ENCODE measurements around the gene STXBP2.

Gene STXBP2

GRCh38 chr19:7595466-7596133 lies 41.3 kb upstream of the STXBP2 start, which contains the start of gene CAMSAP3 (continued):
- TF ChIP-seq ZNF548 (tag by site-specific recombination; IDR thresholded peaks at IDR 0.05) = no peak
- TF ChIP-seq ZNF274 (IDR thresholded peaks at IDR 0.05; ENCODE audit: low read length) = no peak
- no peak for TF ChIP-seq ZNF274 (tag by site-specific recombination; IDR thresholded peaks at IDR 0.05; ENCODE audit: borderline replicate concordance)
- no peak for TF ChIP-seq ZNF76 (tag by site-specific recombination; IDR thresholded peaks at IDR 0.05; ENCODE audit: borderline replicate concordance, low read depth)
- TF ChIP-seq ZNF600 (tag by site-specific recombination; IDR thresholded peaks at IDR 0.05) = no peak
- TF ChIP-seq BCL11A (tag by site-specific recombination; IDR thresholded peaks at IDR 0.05; ENCODE audit: low read depth) = no peak
- no peak for TF ChIP-seq ZNF830 (tag by site-specific recombination; IDR thresholded peaks at IDR 0.05; ENCODE audit: low read depth)
- no peak for TF ChIP-seq PRDM4 (tag by site-specific recombination; IDR thresholded peaks at IDR 0.05)
- no peak; the same call in 1 of the 2 replicates for TF ChIP-seq KLF10 (tag by site-specific recombination; IDR thresholded peaks at IDR 0.05)
- TF ChIP-seq SP2 (tag by site-specific recombination; IDR thresholded peaks at IDR 0.05) = peak; percentile 56
- peak; percentile 89 for TF ChIP-seq PATZ1 (tag by site-specific recombination; IDR thresholded peaks at IDR 0.05)
- TF ChIP-seq ZNF555 (tag by site-specific recombination; conservative IDR thresholded peaks at IDR 0.05) = no peak
- no peak for TF ChIP-seq ZNF473 (tag by site-specific recombination; IDR thresholded peaks at IDR 0.05)
- peak; percentile 77 for TF ChIP-seq ZNF398 (tag by site-specific recombination; IDR thresholded peaks at IDR 0.05)
- 0 out of 2 replicates have a peak, but pooled peaks have one; percentile 35 for TF ChIP-seq SP7 (tag by site-specific recombination; IDR thresholded peaks at IDR 0.05)
- no peak for TF ChIP-seq ZNF624 (tag by site-specific recombination; IDR thresholded peaks at IDR 0.05)
- no peak for TF ChIP-seq ZNF114 (tag by site-specific recombination; IDR thresholded peaks at IDR 0.05)
- no peak for TF ChIP-seq YY1 (tag by site-specific recombination; IDR thresholded peaks at IDR 0.05)
- TF ChIP-seq KLF8 (tag by site-specific recombination; IDR thresholded peaks at IDR 0.05) = peak; percentile 70; the same call in 1 of the 2 replicates
- TF ChIP-seq ZNF37A (tag by site-specific recombination; IDR thresholded peaks at IDR 0.05) = no peak
- no peak for TF ChIP-seq SCRT1 (tag by site-specific recombination; IDR thresholded peaks at IDR 0.05; ENCODE audit: borderline replicate concordance)
- peak; percentile 96 for TF ChIP-seq ZBTB48 (tag by site-specific recombination; IDR thresholded peaks at IDR 0.05)
- no peak for TF ChIP-seq ZNF174 (tag by site-specific recombination; IDR thresholded peaks at IDR 0.05)
- no peak for TF ChIP-seq ZNF24 (tag by site-specific recombination; IDR thresholded peaks at IDR 0.05)
- TF ChIP-seq ELK4 (IDR thresholded peaks at IDR 0.05; ENCODE audit: borderline replicate concordance, low read depth, low read length) = no peak
- no peak for TF ChIP-seq ZNF23 (tag by site-specific recombination; IDR thresholded peaks at IDR 0.05; ENCODE audit: borderline replicate concordance)
- no peak for TF ChIP-seq ZNF707 (tag by site-specific recombination; IDR thresholded peaks at IDR 0.05)
- TF ChIP-seq ZNF658 (tag by site-specific recombination; IDR thresholded peaks at IDR 0.05) = no peak
- TF ChIP-seq INSM2 (tag by site-specific recombination; IDR thresholded peaks at IDR 0.05) = no peak
- no peak for TF ChIP-seq ZNF664 (tag by site-specific recombination; IDR thresholded peaks at IDR 0.05)
